Activated effector memory CD4-positive, alpha-beta T cell treated with anti-CD3 and anti-CD28 coated beads, Interleukin-2, amount 50 U/mL, for 16 hours (primary cell): Measurements from ENCODE around the gene PPP6C.
A peak's percentile ranks its signal among the peaks of the same experiment; 100 is the strongest.
"Not testable (repeated sequence)": the region's sequence is repeated elsewhere in the genome, so short reads cannot be mapped to it uniquely, and the experiment has no call there.

Experiments
- DNase-seq: peaks from one replicate; pipeline ENCODE4 v3.0.0-alpha.2; 2020

The PPP6C gene

DNA sequence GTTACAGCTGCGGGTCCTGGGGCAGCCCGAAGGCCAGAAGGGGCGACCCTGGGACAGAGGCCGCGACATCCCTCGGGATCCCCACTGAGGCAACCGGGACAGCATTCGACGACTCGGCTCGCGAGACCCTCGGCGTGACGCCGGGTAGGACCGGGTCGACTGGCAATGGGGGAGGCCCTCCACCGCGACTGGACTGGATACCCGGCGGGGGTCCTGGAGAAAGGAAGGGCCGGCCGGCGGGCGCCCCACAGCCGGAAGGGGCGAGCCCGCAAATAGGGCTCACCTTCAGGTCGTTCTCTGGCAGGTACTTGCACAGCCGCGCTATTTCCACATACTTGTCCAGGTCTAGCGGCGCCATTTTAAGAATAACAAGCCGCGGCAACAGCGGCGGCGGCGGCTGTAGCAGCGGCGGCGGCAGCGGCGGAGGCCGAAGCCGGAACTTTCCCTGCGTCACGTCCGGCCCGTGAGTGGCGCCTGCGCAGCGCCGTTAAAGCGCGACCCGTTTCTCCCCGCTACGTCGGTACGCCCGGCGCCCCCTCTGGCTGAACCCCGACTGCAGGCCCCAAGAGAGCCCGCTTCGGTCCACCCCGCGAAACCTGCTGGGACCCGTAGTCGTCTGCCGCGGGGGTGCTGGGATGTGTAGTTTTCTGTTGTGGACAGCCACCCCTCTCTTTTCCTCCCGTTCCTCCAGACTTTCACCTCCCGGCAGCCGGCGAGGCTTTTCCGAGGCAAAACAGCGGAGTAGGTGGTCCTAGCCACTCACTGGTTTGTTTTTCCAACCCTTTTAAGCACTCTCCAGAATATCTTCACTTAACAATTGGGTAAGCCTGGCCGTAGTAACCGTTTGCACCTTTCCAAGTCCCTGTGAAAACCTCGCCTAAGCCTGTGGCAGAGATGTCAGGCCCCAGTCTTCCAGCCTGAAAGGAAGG lies at the start of gene PPP6C:
PPP6C (minus strand) TSS at position 443 of the 929 bp plus-strand sequence; CDS start at position 358, 85 bp downstream.
- DNase-seq = peak; percentile 99

DNA sequence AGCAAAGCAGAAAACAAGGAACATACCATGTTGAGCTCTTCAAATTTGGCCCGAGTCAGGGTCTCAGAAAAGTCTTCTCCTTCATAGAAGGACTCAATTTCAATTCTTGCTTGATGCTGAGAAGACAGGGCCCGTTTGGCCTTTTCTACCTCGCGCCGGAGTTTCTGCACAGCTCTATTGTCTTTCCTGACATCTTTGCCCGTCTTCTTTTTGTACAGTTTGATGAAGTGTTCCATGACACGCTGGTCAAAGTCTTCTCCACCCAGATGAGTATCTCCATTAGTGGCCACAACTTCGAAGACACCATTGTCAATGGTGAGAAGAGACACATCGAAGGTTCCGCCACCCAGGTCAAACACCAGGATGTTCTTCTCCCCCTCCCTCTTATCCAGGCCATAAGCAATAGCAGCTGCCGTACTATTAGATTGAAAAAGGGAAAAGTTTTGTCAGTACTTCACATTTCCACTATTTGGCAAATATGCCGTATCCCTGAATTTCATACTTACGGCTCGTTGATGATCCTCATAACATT lies 49.4 kb upstream of the PPP6C start:
- no peak for DNase-seq

DNA sequence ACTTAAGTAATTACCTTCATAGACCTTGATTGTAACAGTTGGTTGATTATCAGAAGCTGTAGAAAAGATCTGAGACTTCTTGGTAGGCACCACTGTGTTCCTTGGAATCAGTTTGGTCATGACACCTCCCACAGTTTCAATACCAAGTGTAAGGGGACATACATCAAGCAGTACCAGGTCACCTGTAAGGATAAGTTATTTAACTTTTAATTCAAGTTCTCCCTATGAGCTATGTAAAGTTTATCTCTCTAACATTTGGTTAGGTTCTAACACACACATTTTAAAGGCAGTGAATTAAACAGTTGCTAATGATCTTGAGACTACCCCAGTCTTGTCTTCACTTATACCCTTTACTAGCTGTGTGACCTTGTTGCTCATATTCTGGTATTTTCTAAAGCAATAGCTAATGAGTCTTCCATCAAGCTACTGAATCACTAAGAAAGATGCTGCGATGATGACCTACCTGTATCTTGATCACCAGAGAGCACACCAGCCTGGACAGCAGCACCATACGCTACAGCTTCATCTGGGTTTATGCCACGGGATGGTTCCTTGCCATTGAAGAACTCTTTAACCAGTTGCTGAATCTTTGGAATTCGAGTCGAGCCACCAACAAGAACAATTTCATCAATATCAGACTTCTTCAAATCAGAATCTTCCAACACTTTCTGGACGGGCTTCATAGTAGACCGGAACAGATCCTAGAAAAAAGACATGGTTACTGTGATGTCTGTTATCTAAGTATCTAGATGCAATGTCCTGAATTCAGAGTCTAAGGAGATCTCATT lies 48.7 kb upstream of the PPP6C start:
- DNase-seq = no peak

DNA sequence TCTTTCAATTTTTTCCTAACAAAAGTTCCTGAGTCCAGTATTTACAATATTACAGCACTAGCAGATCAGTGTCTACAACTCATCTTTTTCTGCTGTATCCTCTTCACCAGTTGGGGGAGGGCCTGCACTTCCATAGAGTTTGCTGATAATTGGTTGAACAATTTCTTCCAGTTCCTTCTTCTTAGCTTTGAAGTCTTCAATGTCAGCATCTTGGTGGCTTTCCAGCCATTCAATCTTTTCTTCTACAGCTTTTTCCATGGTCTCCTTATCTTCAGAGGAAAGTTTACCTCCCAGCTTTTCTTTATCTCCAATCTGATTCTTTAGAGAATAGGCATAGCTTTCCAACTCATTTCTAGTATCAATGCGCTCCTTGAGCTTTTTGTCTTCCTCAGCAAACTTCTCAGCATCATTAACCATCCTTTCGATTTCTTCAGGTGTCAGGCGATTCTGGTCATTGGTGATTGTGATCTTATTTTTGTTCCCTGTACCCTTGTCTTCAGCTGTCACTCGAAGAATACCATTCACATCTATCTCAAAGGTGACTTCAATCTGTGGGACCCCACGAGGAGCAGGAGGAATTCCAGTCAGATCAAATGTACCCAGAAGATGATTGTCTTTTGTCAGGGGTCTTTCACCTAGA lies 47.0 kb upstream of the PPP6C start:
- DNase-seq = not testable (repeated sequence)

DNA sequence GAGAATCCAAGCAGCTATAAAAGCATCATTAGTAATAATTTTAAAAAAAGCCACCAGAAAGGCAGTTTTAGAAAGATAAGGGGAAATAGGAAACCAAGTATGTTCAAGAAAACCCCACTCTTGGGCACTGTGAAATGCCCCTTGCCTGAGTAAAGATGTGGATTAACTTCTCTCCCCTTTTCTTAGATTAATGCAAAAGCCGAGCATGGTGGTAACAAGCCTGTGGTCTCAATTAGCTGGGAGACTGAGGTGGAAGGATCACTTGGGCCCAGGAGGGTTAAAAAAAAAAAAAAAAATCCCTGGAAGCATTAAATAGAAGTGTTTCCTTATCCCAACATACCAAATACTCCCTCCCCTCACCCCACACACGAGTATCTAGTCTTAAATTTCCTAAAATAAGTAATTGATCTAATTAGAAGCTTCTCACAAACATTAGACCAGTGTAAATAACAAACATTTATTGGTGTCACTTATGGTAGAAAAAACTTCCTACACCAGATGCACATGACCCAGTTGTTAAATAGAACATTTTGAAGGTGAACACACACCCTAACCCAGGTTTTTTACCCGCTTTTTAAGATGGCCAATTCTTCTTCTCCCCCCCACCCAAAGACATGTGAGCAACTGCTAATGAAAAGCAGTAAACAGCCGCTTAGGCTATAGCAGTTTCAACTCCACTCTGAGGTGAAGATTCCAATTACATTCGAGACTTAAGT lies 46.4 kb upstream of the PPP6C start:
- DNase-seq = no peak

DNA sequence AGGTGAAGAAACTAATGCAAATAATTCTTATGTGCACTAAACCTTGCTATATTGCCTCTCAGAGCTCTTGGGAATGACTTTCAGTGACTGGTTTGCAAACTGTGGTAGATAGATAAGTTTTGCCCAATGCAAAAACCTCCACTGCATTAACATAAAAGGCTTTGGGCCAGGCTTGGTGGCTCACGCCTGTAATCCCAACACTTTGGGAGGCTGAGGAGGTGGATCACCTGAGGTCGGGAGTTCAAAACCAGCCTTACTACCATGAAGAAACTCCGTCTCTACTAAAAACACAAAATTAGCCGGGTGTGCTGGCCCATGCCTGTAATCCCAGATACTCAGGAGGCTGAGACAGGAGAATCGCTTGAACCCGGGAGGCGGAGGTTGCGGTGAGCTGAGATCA lies 44.5 kb upstream of the PPP6C start:
- not testable (repeated sequence) for DNase-seq

DNA sequence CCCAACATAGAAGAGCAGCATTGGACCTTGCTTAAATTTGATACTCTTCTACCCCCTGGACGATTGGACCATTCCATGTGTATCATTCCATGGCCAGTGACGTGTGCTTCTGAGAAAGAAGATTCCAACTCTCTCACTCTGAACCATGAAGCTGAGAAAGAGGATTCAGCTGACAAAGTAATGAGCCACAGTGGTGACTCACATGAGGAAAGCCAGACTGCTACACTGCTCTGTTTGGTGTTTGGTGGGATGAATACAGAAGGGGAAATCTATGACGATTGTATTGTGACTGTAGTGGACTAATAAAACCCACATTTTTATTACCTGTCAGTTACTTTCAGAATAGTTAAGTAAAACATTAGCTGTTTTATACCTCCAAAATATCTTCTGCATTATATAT lies 44.1 kb upstream of the PPP6C start:
- DNase-seq = no peak

DNA sequence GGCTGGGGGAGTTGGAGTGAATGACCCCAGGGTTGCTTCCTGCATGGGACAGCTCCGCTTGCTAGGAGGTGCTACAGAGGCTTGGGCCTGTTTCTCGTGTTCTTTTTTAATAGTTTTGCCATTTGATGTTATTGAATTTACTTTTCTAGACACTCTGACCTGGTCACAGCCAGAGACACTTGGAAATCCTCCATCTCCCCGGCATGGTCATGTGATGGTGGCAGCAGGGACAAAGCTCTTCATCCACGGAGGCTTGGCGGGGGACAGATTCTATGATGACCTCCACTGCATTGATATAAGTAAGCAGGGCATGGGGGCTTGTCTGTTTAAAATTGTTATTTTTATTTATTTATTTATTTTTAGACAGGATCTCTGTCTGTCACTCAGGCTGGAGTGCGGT lies 38.2 kb upstream of the PPP6C start:
- no peak for DNase-seq

DNA sequence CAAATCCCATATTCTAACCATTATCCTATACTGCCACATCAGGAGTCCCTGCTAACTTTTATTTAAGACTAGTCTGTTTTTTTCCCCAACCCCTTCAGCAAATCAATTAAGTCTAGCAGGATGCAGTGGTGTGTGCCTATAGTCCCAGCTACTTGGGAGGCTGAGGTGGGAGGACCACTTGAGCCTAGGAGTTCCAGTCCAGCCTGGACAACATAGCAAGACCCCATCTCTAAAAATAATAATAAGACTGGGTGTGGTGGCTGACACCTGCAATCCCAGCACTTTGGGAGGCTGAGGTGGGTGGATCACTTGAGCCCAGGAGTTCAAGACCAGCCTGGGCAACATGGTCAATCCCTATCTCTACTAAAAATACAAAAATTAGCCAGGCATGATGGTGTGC lies 35.3 kb upstream of the PPP6C start:
- not testable (repeated sequence) for DNase-seq

DNA sequence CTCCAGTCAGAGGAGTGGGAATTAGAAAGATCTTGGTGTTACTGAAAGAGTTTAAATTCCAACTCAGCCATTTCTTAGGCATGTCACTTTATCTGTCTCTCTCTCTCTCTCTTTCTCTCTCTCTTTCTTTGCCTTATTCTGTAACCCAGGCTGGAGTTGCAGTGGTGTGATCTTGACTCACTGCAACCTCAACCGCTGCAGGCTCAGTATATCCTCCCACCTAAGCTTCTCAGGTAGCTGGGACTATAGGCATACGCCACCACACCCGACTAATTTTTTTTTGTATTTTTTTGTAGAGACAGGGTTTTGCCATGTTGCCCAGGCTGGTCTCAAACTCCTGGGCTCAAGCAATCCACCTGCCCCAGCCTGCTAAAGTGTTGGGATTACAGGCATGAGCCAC lies 29.0 kb upstream of the PPP6C start:
- no peak for DNase-seq

DNA sequence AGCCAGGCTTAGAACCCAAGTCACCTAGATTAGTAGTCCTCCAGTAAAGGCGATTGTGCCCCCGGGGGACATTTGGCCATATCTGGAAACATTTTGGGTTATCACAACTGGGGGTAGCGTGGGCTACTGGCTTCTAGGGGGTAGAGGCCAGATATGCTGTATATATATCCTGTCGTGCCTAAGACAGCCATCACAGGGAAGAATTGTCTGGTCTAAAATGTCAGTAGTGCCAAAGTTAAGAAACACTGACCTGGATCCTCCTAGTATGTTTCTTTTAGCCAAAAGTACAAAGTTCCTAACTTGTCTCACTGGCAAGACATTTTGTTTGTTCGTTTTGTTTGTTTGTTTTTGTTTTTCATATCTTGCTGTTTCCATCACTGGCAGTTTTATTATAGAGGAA lies 24.6 kb upstream of the PPP6C start:
- DNase-seq = no peak

DNA sequence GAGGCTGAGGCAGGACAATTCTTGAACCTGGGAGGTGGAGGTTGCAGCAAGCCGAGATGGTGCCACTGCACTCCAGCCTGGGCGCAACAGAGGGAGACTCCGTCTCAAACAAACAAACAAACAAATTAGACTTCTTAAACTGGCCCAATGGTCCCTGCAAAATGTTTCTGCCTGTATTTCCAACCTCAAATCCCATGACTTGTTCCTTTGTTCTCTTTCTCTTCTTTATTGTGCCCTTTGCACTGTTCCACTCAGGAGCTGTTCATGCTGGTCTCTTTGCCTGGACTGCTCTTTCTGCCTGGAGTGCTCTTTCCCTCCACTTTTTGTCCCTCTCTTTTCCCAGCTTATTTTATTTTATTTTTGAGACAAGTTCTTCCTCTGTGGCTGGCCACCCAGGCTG lies 14.9 kb upstream of the PPP6C start:
- DNase-seq = no peak

DNA sequence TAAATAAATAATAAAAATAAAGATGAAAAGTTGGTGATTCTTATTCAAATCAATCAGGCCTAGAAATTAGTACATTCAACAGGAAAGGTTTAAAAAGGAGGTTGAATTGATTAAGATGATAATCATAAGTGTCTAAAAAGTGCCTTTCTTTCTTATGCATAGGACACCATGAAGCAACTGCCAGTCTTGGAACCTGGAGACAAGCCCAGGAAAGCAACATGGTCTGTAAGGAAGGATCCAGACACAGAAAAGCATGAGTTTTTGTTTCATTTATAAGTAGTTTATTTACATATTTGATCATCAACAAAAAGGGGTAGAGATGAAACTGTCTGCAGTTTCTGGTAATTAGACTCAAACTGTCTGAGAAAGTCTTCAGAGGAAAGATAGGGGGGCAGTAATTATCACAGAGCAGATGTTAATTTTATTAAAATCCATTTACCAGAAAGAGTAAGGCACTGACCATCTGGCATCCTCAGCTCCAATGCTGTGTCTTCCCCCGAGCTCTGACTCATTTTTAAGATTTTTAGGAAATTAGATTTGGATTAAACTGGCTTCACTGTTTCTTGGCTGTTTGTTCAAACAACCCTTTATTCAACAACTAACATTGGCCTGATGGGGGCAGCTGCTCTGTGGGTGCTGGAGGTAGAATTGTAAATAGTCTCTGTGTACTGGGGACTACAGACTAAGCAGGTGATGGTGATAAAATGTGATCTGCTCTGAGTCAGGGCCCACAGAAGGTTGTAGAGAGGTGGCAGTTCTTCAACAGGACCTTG lies 13.4 kb upstream of the PPP6C start:
- no peak for DNase-seq

DNA sequence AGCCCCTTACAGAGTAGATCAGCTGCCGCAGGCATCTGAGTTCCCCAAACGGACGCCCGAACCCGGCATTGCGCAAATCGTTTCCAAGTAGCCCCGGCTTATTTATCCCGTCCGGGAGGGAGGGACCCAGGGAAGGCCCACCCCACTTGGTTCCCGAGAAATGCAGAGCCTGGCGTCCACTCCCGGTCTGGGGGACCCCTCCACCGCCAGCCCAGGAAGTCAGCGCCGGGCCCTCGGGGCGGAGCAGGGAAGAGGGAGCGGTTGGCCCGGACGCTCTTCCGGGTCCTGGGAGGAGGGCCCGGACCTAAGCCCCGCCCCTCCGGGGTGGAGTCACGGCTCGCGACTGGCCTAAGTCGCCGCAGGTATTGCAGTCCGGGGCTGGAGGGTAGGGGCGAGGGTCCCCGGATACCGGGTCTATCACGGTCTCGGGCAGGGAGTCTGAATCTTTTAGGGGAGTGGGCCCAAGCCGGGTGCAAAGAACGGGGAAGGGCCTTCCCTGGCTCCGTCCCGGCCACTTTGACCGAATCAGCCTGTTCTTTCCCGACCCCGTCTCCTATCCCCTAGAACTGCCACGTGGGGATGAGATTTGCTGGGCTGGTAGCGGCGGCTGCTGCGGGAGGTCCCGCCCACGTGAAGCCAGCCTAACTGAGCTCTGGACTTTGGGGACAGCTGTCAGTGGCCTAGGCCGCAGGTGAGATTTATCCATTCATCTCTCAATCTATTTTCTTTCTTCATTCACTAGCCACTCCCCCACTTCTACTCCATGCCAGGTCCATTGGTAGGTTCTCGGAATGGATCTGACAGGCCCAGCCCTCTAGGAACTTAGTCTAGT lies 10.8 kb upstream of the PPP6C start, which contains the start of gene RABEPK:
RABEPK (plus strand) TSS at position 327 of the 832 bp plus-strand sequence. CDS start 2,472 bp downstream, outside the sequence.
- DNase-seq = peak; percentile 96

DNA sequence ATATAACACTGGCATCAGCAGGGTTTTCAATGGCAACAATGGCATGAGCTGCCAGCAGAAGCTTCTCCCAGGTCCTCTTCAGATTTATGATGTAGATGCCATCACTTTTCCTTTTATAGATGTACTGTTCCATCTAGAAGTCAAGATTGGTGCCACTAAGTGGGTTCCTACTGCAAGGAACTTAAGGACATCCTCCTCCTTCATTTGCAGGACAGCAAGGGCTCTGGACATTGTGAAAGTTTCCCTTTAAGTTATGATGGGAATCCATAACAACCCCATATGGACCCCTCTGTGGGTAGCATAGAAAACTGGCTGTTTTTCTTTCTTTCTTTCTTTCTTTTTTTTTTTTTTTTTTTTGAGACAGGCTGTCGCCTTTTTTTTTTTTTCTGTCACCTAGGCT lies 6.0 kb upstream of the PPP6C start:
- not testable (repeated sequence) for DNase-seq

DNA sequence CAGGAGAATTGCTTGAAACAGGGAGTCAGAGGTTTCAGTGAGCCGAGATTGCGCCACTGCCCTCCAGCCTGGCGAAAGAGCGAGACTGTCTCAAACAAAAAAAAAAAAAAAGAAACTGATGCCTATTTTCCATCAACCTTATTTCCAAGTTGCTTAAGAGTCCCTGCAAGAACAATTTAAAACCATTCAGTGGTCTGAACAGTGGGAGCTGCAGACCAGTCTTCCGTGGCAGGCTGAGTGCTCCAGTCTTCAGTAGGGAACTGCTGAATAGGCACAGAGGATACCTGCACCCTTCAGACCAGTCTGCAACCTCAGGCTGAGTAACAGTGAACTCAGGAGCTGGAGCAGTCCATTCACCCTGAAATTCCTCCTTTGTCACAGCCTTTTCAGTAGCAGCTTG lies 4.9 kb upstream of the PPP6C start:
- not testable (repeated sequence) for DNase-seq

DNA sequence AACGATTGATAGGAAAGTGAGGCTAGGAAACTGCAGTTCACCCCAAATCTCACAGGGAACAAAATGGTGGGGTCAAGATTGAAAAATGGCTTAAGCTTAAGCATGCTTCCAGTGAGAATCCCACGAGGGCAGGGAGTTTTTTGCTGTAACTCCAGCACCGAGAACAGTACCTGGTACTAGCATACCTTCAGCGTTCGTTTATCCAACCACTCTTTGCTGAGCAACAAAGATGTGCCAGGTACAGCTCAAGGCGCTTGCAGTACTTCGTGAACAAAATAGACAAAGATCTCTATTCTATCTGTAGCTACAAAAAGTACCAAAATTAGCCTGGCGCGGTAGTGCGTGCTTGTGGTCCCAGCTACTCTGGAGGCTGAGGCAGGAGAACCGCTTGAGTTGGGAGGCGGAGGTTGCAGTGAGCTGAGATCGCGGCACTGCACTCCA lies 778 bp upstream of the PPP6C start:
- peak; percentile 67 for DNase-seq

DNA sequence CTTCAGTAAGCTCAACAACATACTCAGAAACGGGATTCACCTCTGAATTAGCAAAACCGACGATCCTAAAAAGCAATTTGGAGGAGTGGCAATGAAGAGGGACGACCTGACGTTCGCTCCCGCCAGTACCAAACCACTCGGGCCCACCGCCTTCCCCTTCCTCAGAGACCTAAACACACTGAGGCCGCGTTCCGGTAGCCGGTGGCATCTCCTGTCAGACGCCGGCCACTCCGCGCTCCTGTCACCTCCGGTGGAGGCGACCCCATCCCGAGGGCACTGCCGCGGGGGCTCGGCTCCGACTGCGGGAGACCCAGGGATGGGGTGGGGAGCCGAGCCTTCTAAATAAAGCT lies 617 bp downstream of the PPP6C start:
- DNase-seq = peak; percentile 79

DNA sequence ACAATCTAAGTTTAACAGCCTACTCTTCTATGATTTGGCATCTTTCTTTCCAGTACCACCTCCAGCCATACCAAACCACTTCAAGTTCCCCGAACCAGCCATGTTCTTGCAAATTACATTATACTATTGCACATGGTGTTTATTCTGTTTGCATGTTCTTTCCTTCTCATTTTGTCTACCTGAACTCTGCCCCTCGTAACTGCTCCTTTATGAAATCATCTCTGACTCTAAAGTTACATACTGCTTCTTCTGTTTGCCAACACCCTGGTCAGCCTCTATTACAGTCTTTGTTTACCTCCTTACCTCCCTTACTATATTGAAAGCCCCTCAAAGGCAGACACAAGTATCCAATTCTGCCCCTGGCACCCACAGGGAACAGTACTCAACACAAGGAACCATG lies 6.0 kb downstream of the PPP6C start:
- no peak for DNase-seq

DNA sequence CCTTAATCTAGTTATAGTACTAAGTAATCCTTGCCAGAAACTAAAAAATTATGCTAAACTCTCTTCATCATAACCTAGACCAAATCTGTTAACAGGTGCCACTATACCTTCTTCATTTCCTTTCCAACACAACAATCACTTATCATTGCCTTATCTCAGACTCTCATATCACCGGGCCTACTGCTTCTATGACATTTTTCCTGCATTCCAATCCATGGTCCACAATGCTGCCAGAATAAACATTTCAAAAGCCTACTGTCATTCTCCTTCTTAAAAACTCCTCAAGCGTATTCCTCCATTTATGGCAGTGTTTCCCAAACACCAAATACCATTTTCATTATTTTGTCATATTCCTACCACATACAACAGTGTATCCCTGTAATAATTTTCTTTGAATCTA lies 6.5 kb downstream of the PPP6C start:
- DNase-seq = no peak

DNA sequence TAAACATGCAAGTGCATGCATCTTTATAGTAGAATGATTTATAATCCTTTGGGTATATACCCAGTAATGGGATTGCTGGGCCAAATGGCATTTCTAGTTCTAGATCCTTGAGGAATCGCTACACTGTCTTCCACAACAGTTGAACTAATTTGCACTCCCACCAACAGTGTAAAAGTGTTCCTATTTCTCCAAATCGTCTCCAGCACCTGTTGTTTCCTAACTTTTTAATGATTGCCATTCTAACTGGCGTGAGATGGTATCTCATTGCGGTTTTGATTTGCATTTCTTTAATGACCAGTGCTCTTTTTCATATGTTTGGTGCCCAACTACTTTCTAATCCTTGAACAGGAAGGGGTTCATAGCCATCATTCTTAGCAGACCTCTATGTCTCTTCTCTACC lies 7.8 kb downstream of the PPP6C start:
- not testable (repeated sequence) for DNase-seq
